Vagina (tissue), 2 donors: ENCODE measurements around the gene PLEKHG3.

Experiments
- CTCF ChIP-seq, 3 experiments: fragments of 450-650 bp in 2 of 3; fragments of 200-600 bp in 1 of 3; sonication (generic) in 1 of 3; IDR thresholded peaks; one replicate each; pipeline ENCODE4 v1.5.1; 2017 to 2019; ENCODE audit warnings: antibody characterized with exemption in 3 of 3, mild to moderate bottlenecking in 2 of 3, moderate library complexity in 2 of 3
- POLR2AphosphoS5 ChIP-seq, 2 donors: sonication (generic); formaldehyde crosslinking; IDR thresholded peaks; one replicate each; pipeline ENCODE4 v1.9.0; 2017; ENCODE audit warnings: antibody characterized with exemption in 2 of 2, mild to moderate bottlenecking in 2 of 2, low read depth in 1 of 2; ENCODE audit not compliant: insufficient read depth in 1 of 2

- no peak for TF ChIP-seq CTCF (IDR thresholded peaks at IDR 0.05)
- no peak for TF ChIP-seq POLR2AphosphoS5 (IDR thresholded peaks at IDR 0.05; ENCODE audit: insufficient read depth in 1 of 2, low read depth in 1 of 2)
Measured at GRCh38 chr14:64782196-64782595, 78.0 kb downstream of the PLEKHG3 start.
